KOPT-K1 (cell line): ENCODE data around the gene ADGRG3.

Source experiments
- H3K27ac ChIP-seq: fragments of 200-600 bp; sonication (generic); 2 replicates; pipeline ENCODE4 v1.5.1; 2016; ENCODE audit warnings: antibody characterized with exemption, mild to moderate bottlenecking, low read depth, low read length; ENCODE audit not compliant: poor library complexity, severe bottlenecking
- H3K36me3 ChIP-seq: fragments of 200-600 bp; sonication (generic); 2 replicates; pipeline ENCODE4 v1.5.1; 2017; ENCODE audit warnings: antibody characterized with exemption, mild to moderate bottlenecking, low read length, moderate library complexity; ENCODE audit not compliant: insufficient read depth
- H3K9me3 ChIP-seq: fragments of 200-600 bp; sonication (generic); 2 replicates; pipeline ENCODE4 v1.5.1; 2017; ENCODE audit warnings: antibody characterized with exemption, low read length, mild to moderate bottlenecking; ENCODE audit not compliant: insufficient read depth, poor library complexity, severe bottlenecking

ADGRG3 gene

DNA sequence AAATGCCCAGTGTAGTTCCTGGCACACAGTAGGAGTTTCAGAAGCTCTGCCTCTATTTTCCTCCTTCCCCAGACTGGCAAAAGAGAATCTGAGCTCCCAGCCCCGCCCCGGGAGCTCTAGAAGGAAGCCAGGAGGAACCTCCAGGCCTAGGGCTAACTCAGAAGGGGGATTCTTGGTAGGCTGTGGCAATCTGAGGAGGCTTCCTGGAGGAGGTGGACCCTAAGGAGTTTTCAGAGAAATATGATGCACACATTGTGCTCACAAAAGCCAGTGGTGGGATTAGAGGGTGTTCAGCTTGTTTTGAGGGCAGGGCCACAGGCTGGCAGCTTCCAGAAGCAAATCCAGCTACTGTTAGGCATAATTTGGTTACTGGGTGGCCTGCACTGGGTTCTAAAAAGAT is 29.7 kb upstream of the ADGRG3 start:
- Histone ChIP-seq H3K27ac (peak overlapping the region; percentile 95), H3K9me3 (no peaks in the 10 kb centered on the region), H3K36me3 (no peaks in the 10 kb centered on the region)

DNA sequence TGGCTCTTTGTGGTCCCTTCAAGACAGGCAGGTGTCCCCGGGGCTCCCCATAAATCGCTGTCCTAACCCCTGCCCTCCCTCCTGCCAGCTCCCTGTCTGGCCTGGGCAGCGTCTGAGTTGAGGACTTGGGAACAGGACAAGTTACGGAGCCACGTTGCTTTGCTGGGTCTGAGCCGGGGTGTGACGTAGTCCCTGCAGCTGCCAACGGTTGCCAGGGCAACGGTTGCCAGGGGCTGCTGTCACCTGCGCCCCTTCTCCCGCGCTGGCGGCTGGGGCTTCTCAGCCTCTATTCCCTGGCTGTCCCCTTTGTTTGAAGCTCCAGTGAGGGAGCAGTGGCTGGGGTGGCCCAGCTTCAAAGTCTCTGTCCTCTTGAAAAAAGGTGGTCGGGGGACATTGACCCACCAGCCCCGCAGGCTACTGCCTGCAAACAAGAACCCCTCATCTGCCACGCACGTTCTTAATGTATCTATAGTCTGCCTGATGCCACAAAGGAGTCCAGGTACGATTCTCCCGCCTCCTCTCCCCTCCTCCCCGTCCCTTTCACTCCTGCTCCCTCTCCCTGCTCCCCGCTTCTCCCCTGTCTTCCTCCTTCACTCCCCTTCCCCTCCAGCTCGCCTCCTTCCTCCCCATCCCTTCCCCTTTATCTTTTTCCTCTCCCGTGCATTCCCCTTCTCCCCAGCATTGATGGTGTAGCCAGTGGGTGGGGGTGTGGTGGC is 28.8 kb upstream of the ADGRG3 start:
- Histone ChIP-seq H3K9me3 (no peaks in the 10 kb centered on the region), H3K36me3 (peaks cover 2% of the 10 kb centered on the region; the same call in 1 of the 2 replicates), H3K27ac (peak overlapping the region; percentile 95)

DNA sequence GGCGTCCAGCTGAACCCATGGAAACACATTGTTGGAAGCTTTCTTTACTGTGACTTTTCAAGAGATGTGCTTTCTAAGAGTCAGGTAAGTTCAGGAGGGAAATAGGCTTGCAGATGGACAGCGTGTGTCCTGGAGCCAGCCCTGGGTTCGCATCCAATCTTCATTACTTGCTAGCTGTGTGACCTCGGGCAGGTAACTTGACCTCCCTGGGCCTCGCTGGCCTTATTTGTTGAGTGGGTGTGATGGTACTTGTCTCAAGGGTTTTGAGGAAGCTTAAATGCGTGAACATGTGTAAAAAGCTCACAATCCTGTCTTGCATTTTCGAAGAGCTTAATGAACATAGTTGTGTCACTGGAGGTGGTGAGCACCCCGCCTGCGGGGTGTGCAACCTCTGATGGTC is 27.9 kb upstream of the ADGRG3 start:
- peak overlapping the region; percentile 95 for H3K27ac ChIP-seq
- H3K9me3 ChIP-seq = no peaks in the 10 kb centered on the region
- H3K36me3 ChIP-seq = peaks cover 7% of the 10 kb centered on the region; the same call in 1 of the 2 replicates

DNA sequence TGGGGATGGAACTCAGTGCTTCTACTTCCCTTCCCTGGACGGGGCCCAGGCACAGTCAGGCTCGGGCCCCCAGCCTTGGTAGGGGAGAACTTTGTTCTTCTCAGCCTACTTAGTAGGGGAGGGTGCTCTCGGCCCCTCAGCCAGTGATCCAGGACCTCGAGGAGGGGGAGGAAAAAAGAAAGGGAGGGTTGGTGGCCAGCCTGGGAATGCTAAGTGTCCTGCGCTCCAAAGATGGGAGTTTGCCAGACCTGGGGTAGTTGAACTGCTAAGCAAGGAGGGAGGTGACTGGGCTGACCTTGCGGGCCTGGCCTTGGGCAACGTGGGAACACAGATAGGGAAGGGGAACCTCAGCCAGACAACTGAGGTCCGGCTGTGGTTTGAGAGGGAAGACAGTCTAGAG is 27.5 kb upstream of the ADGRG3 start:
- peak overlapping the region; percentile 95 for H3K27ac ChIP-seq
- no peaks in the 10 kb centered on the region for H3K9me3 ChIP-seq
- H3K36me3 ChIP-seq = peaks cover 7% of the 10 kb centered on the region; the same call in 1 of the 2 replicates

GRCh38 chr16:57642160-57643135 is 25.7 kb upstream of the ADGRG3 start:
- Histone ChIP-seq H3K27ac (peak overlapping the region; percentile 95), H3K36me3 (peaks cover 7% of the 10 kb centered on the region; the same call in 1 of the 2 replicates)

DNA sequence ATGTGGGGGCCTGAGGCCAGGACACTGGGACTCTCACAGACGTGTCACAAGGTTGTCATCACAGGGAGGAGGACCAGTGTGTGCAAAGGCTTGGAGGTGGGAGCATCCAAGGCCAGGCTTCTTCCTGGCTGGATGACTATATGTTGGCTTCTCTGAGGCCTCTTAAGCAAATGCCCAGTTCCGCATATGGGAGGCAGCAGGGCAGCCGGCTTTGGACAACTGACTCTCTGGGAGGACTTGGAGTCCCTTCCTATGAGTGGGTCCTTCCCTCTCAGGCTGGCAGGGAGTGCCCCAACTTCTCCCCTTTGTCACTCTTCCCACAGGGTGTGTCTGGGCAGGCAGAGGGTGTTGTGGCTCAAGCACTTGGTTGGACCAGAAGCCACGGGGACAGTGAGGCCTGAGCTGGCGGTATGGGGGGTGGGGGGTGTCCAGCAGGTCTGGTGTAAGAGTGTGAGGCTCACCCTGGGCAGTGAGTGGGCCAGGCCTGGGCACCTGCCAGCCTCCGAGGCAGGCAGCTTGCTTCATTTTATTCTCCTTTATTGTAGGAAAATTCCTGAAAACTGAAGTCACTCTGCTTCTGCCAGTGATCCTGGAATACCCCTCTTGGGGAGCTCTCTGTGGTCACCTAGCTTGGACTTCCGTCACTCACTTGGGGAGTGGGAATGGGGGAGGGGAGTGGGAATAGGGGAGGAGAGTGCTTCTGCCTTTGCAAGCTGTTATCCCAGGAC is 24.8 kb upstream of the ADGRG3 start:
- peak overlapping the region; percentile 95 for H3K27ac ChIP-seq

More at GRCh38 chr16:57642160-57643135, 25.7 kb upstream of the ADGRG3 start:
- no peaks in the 10 kb centered on the region for H3K9me3 ChIP-seq

DNA sequence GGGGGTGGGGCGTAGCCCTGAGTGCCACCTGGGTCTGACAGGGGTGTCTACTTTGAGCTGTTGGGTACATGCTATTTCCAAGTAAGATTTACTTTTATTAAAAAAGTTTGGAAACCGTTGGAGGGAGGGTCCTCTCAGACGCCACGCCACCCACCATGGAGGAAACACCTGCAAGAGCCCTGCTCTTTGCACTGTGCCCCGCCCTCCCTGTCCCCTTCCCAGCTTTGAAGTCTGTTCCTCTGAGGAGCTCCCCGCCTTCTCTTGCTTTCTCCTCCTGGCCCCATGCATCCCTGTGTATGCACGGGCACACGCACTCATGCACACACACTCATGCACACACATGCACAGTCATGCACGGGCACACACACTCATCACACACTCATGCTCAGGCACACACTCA is 24.2 kb upstream of the ADGRG3 start:
- no peaks in the 10 kb centered on the region for H3K9me3 ChIP-seq
- H3K36me3 ChIP-seq = peaks cover 10% of the 10 kb centered on the region; the same call in 1 of the 2 replicates
- H3K27ac ChIP-seq = peak overlapping the region; percentile 95

More for the DNA sequence above, 24.8 kb upstream of the ADGRG3 start:
- Histone ChIP-seq H3K36me3 (peaks cover 10% of the 10 kb centered on the region; the same call in 1 of the 2 replicates), H3K9me3 (no peaks in the 10 kb centered on the region)

- H3K36me3 ChIP-seq = peaks cover 10% of the 10 kb centered on the region; the same call in 1 of the 2 replicates
- no peaks in the 10 kb centered on the region for H3K9me3 ChIP-seq
- H3K27ac ChIP-seq = peak overlapping the region; percentile 95
Measured at GRCh38 chr16:57644383-57645014, 23.6 kb upstream of the ADGRG3 start.

DNA sequence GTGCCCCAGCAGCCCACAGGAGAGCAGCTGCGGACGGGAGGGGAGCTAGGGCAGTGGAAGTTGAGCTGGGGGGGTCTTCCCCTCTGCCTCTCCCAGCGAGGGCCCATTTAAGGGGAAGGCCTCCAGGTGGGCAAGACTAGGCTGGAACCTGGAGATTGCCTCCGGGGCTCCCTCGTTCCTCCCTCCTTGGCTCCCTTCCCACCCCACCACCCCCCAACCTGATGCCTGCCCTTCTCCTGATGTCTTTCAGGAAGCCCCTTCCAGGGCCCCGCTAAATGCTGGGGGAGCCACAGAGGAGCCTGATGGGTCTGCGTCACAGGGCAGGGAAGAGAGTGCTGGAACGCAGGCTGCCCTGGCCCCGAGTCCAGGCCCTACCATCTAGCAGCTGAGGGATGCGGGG is 22.9 kb upstream of the ADGRG3 start:
- Histone ChIP-seq H3K36me3 (peaks cover 17% of the 10 kb centered on the region; the same call in 1 of the 2 replicates), H3K9me3 (no peaks in the 10 kb centered on the region), H3K27ac (peak overlapping the region; percentile 95)

GRCh38 chr16:57645691-57646387 is 22.3 kb upstream of the ADGRG3 start:
- Histone ChIP-seq H3K27ac (peak overlapping the region; percentile 95), H3K9me3 (no peaks in the 10 kb centered on the region), H3K36me3 (peaks cover 22% of the 10 kb centered on the region)

GRCh38 chr16:57646388-57647039 is 21.6 kb upstream of the ADGRG3 start:
- H3K27ac ChIP-seq = peak overlapping the region; percentile 95
- H3K36me3 ChIP-seq = peaks cover 28% of the 10 kb centered on the region
- no peaks in the 10 kb centered on the region for H3K9me3 ChIP-seq

GRCh38 chr16:57647136-57647875 is 20.8 kb upstream of the ADGRG3 start:
- no peaks in the 10 kb centered on the region for H3K9me3 ChIP-seq
- H3K36me3 ChIP-seq = peaks cover 36% of the 10 kb centered on the region
- H3K27ac ChIP-seq = peak overlapping the region; percentile 95

DNA sequence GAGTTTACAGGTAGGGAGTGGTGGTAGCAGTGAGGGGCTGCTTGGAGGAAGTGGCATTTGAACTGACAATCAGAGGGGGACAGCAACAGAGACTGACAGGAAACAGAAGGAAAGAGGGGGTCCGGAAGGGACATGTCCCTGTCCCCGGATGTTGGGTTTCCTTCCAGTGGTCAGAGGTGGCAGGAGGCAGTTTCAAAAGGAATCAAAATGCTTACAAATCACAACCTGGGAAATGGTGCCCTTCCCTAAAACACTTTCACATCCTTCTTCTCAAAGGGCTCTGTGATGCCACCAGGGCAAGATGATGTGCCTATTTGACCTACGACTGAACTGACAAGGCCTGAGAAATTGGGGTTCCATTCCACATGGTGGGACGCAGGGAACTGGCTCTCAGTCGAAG is 20.0 kb upstream of the ADGRG3 start:
- peak overlapping the region; percentile 95 for H3K27ac ChIP-seq
- no peaks in the 10 kb centered on the region for H3K9me3 ChIP-seq
- peaks cover 44% of the 10 kb centered on the region for H3K36me3 ChIP-seq
